ENCODE measurements around the gene RFX1. TPM values are rescaled to one million over a fixed set of nuclear protein-coding genes. Genes with fewer than 3 reads are reported as not detected.

RFX1 gene
- total RNA-seq, 2 experiments from 2014 or later, result 16.0 to 17.8 TPM

DNA sequence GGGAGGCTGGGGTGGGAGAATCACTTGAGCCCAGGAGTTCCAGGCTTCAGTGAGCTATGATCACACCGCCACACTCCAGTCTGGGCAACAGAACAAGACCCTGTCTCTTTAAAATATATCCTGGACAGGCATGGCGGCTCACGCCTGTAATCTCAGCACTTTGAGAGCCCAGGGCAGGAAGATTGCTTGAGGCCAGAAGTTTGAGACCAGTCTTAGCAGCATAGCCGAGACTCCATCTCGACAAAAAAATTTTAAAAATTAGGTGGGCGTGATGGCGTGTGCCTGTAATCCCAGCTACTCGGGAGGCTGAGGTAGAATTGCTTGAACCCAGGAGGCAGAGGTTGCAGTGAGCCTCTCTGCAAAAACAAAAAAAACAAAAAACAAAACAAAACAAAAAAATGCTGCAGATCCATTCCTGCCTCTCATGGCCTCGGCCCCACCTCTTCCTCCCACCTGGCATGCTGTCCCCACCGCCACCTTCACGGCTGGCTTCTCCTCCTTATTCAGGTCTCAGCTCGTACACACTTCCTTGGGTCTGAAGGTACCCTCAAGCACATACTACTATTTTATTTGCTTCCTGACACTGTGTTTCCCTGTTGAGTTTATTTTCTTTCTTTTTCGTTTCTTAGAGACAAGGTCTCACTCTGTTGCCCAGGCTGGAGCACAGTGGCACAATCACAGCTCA, 5.3 kb downstream of the RFX1 start:
- H3K4me3 Mint-ChIP-seq, result no peak overlapping the region
- no peak for DNase-seq
- CTCF ChIA-PET, result no interaction called here
- no peak for ATAC-seq
- H3K36me3 Mint-ChIP-seq, result peaks cover 22% of the 10 kb centered on the region
- H3K9me3 Mint-ChIP-seq (ENCODE audit: low read depth), result peaks cover 2% of the 10 kb centered on the region
- H3K27ac Mint-ChIP-seq, result peak overlapping the region; percentile 12
- H3K4me1 Mint-ChIP-seq, result peaks cover 39% of the 10 kb centered on the region
- H3K27me3 Mint-ChIP-seq, result no peaks in the 10 kb centered on the region

DNA sequence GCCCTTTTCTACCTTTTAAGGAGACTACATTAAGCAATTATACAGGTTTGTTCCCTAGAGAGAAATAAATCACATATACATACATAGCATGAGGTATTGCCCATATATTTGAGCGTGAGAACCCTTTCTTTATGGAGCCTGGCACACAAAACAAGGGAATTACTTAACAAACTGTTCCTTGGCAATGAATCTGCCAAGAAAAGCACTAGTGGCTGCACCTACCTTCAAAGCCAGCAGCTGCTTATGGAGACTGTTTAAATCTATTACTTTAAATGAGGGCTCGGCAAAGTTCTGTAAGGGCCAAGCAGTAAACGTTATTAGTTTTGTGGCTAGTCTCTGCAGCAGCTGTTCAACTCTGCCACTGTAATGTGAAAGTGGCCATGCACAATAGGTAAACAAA, 7.0 kb downstream of the RFX1 start:
- Mint-ChIP-seq H3K4me3 (no peak overlapping the region), H3K9me3 (ENCODE audit: low read depth) (peaks cover 2% of the 10 kb centered on the region), H3K36me3 (peaks cover 22% of the 10 kb centered on the region), H3K4me1 (peaks cover 28% of the 10 kb centered on the region), H3K27ac (no peak overlapping the region), H3K27me3 (no peaks in the 10 kb centered on the region)
- ATAC-seq (no peak), DNase-seq (no peak)
- CTCF ChIA-PET, result no interaction called here

DNA sequence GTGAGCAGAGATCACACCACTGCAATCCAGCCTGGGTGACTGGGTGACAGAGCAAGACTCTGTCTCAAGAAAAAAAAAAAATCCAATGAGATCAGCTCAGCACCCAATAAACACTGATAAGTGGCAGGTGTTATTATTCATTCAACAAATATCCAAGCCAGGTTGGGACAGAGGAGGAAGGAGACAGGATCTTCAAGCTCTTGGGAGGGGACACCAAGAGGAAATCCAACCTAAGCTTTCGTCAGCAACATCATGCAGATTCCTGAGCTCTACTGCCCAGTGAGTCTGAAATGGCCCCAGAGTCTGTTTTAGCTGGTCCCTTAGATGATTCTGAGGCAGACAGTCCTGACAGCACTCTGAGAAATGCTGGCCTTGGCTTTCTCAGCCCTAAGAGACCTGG, 7.7 kb downstream of the RFX1 start:
- Mint-ChIP-seq H3K27ac (no peak overlapping the region), H3K36me3 (peaks cover 22% of the 10 kb centered on the region)

DNA sequence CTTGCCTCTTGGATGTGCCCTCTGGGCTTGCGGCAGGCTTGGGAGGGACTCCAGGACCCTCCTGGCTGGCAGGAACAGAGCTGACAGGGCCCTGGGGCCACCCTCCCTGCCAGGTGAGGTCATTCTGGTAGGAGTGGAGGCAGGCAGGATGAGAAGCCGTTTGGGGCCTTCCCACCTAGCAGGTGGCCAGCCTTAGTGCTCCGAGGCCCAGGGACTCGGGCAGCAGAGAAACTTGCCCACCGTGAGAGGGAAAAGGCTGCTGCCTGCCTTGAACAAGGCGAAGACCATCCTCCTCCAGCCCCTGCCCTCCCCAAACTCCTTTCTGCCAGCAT, 8.5 kb downstream of the RFX1 start:
- peaks cover 20% of the 10 kb centered on the region for H3K4me1 Mint-ChIP-seq
- DNase-seq, result no peak

More for the DNA sequence above, 7.7 kb downstream of the RFX1 start:
- Mint-ChIP-seq H3K9me3 (ENCODE audit: low read depth) (peaks cover 2% of the 10 kb centered on the region), H3K4me3 (no peak overlapping the region), H3K4me1 (peaks cover 29% of the 10 kb centered on the region), H3K27me3 (no peaks in the 10 kb centered on the region)
- CTCF ChIA-PET, result no interaction called here
- DNase-seq (no peak), ATAC-seq (no peak)

DNA sequence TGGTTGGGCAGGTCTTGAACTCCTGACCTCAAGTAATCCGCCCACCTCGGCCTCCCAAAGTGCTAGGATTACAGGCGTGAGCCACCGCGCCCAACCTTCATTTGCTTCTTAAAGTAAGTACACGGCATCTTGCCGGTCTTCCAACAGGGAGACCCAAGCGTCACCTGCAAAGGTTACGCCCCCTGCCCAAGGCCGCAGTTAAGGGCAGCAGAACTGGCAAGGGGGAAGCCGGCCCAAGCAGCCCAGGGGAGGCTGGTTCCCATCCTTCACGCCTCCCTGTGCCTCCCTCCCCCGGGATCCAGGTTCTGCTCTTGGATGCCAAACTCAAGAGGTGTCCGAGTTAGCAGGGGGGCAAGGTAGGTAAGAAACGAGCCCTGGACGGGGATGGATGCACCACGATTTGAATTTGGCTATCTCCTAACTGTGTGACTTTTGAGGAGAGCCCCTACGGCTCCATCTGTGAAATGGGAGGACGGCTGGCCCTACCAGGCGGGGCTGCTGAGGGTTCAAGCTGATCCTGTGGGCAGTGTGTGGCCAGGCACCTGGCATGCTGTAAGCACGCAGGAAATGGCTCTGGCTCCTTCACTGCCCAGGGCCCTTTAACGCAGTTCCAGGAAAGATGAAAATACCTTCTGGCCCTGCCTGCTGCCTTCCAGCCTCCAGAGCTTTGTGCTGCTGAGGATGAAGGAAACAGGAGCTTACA, 9.0 kb downstream of the RFX1 start:
- ATAC-seq (no peak), DNase-seq (no peak)
- no peaks in the 10 kb centered on the region for H3K27me3 Mint-ChIP-seq
- H3K36me3 Mint-ChIP-seq, result peaks cover 22% of the 10 kb centered on the region
- H3K4me3 Mint-ChIP-seq, result no peak overlapping the region
- H3K4me1 Mint-ChIP-seq, result peaks cover 18% of the 10 kb centered on the region
- CTCF ChIA-PET, result interaction anchor here (0.9 to 1.4 kb wide), 2 partner anchors 9 to 22 kb away, joined by 3 read pairs; no protein-coding TSS in a partner anchor
- H3K9me3 Mint-ChIP-seq (ENCODE audit: low read depth), result peaks cover 2% of the 10 kb centered on the region
- no peak overlapping the region for H3K27ac Mint-ChIP-seq

More for the DNA sequence above, 8.5 kb downstream of the RFX1 start:
- peaks cover 2% of the 10 kb centered on the region for H3K9me3 Mint-ChIP-seq (ENCODE audit: low read depth)
- no peaks in the 10 kb centered on the region for H3K27me3 Mint-ChIP-seq
- CTCF ChIA-PET, result interaction anchor here (0.9 to 1.4 kb wide), 2 partner anchors 10 to 22 kb away, joined by 3 read pairs; no protein-coding TSS in a partner anchor
- no peak overlapping the region for H3K27ac Mint-ChIP-seq
- ATAC-seq, result no peak
- H3K4me3 Mint-ChIP-seq, result no peak overlapping the region
- peaks cover 22% of the 10 kb centered on the region for H3K36me3 Mint-ChIP-seq

DNA sequence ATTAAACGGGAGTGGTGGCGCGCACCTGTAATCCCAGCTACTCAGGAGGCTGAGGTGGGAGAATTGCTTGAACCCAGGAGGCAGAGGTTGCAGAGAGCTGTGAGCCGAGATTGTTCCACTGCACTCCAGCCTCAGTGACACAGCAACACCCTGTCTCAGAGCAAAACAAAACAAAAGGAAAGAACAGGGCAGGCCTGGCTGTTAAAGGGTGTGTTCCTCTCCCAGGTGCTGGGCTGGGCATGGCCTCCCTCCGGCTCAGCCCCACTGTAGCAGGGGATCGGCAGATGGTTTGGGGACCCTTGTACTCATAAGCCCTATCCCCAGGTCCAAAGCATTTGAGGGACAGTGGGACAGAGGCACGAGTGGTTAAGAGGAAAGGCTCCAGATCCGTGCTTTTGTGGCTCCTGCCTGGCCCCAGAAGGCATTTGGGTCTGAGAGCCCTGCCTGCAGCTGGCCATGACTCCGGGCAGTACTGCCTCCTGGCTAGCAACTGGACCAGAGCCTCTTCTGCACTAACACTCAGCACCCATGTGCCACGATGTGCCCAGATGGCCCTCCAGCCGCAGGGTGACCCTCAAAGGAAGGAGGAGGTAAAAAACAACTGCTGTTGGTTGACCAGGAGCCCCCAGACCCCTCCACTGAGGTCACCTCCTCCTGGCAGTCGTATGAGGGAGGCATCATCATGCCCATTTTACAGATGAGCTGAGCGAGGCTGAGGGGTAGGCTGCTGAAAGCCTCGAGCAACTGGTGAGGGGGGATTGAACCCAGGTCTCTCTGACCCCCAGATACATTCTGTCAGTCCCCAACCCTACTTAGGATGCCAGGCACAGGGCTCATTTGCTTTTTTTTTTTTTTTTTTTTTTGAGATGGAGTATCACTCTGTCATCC, 10.0 kb downstream of the RFX1 start:
- CTCF ChIA-PET, result interaction anchor here (0.9 to 1.4 kb wide), 2 partner anchors 10 to 23 kb away, joined by 3 read pairs; no protein-coding TSS in a partner anchor
- no peak for DNase-seq
- H3K4me1 Mint-ChIP-seq, result peaks cover 12% of the 10 kb centered on the region
- no peak for ATAC-seq
- H3K9me3 Mint-ChIP-seq (ENCODE audit: low read depth), result peaks cover 2% of the 10 kb centered on the region
- H3K27me3 Mint-ChIP-seq, result no peaks in the 10 kb centered on the region
- H3K27ac Mint-ChIP-seq, result no peak overlapping the region
- H3K4me3 Mint-ChIP-seq, result no peak overlapping the region
- peaks cover 21% of the 10 kb centered on the region for H3K36me3 Mint-ChIP-seq

DNA sequence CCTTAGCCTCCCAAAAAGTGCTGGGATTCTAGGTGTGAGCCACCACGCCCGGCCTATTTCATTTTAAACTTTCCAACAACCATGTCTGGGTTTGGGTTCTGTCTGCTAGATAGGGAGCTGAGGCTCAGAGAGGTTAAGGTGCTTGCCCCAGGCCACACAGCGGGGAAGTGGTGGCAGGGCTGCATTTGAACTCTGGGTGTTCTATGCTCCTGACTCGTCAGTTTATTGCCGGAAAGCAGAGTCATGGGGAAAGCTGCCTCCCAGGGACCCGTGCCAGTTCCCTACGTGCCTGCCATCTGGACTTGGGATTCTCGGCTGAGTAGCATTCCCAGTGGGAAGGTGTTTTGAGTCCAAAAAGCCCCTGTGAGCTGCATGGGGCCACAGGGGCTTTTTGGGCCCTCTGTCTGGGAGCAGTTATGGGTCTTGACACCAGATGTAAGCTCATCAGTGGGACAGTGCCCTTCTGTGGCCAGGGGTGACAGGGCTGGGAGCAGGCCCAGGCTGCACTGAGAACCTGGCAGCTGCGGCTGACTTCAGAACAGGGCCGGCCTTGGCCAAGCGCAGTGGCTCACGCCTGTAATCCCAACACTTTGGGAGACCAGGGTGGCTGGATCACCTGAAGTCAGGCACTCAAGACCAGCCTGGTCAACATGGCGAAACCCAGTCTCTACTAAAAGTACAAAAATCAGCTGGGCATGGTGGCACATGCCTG, 10.9 kb downstream of the RFX1 start:
- peaks cover 15% of the 10 kb centered on the region for H3K36me3 Mint-ChIP-seq
- no peak overlapping the region for H3K4me3 Mint-ChIP-seq
- no peak overlapping the region for H3K27ac Mint-ChIP-seq
- peaks cover 2% of the 10 kb centered on the region for H3K9me3 Mint-ChIP-seq (ENCODE audit: low read depth)
- ATAC-seq, result no peak
- no peaks in the 10 kb centered on the region for H3K27me3 Mint-ChIP-seq
- H3K4me1 Mint-ChIP-seq, result peaks cover 9% of the 10 kb centered on the region
- no peak for DNase-seq
- CTCF ChIA-PET, result interaction anchor here (0.8 to 0.9 kb wide), 2 partner anchors 9 to 52 kb away, joined by 3 to 4 read pairs; no protein-coding TSS in a partner anchor

DNA sequence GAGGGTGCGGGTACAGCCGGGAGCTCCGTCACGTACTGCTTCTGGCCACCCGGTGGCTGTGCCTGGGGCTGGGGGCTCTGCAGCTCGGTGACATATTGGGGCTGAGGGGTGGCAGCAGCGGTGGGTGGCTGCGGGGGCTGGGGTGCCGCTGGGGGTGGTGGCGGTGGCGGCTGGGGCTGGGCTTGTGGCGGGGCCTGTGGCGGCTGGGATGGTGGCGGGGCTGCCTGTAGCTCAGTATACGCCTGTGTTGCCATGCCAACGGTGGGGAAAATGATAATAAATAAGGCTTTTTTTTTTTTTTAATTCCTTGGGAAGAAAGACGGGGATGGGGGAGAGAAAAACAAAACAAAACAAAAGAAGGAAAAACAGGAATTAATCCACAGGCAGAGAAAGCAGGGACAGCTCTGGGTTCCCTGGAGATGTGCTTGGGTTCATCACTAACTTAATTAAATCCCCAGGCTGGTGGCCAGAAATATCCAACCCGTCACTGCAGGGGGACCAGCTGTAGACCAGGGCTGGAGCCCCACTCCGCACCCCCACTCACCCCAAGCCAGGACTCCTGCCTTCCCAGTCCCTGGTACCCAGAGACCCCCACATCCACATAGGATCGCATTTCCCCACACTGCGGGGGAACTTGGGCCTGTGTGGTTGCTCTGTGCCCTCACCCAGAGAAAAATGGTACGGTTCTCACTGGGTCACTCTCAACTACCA, 12.4 kb downstream of the RFX1 start:
- no peak overlapping the region for H3K4me3 Mint-ChIP-seq
- H3K9me3 Mint-ChIP-seq (ENCODE audit: low read depth), result no peaks in the 10 kb centered on the region
- H3K27me3 Mint-ChIP-seq, result no peaks in the 10 kb centered on the region
- H3K27ac Mint-ChIP-seq, result peak overlapping the region; percentile 46
- peaks cover 22% of the 10 kb centered on the region for H3K4me1 Mint-ChIP-seq
- CTCF ChIA-PET, result interaction anchor here (0.8 to 1.6 kb wide), 3 partner anchors 13 to 113 kb away, joined by 3 to 4 read pairs (median 3); no protein-coding TSS in a partner anchor
- DNase-seq (no peak), ATAC-seq (peak; percentile 28)
- H3K36me3 Mint-ChIP-seq, result peaks cover 8% of the 10 kb centered on the region

DNA sequence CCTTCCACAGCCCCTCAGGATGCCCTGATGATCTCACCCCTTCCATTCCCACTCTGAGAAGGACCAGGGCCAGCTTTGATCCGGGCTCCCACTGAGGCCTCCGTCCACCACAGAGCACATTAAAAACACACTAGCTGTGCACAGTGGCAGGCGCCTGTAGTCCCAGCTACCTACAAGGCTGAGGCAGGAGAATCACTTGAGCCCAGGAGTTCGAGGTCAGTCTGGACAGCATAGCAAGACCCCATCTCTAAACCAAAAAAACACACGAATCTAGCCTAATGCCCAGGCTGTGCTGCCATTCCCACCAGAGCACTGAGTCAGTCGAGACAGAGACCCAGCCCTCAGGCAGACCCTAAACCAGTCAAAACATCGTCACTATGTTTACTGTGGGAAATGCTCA, 14.1 kb downstream of the RFX1 start:
- H3K27ac Mint-ChIP-seq, result no peak overlapping the region
- ATAC-seq, result no peak
- H3K9me3 Mint-ChIP-seq (ENCODE audit: low read depth), result no peaks in the 10 kb centered on the region
- peaks cover 4% of the 10 kb centered on the region for H3K36me3 Mint-ChIP-seq
- H3K4me1 Mint-ChIP-seq, result peaks cover 37% of the 10 kb centered on the region
- CTCF ChIA-PET, result interaction anchor here (1.4 to 1.6 kb wide), 2 partner anchors 81 to 111 kb away, joined by 3 read pairs; no protein-coding TSS in a partner anchor
- no peaks in the 10 kb centered on the region for H3K27me3 Mint-ChIP-seq
- H3K4me3 Mint-ChIP-seq, result no peak overlapping the region
- no peak for DNase-seq

DNA sequence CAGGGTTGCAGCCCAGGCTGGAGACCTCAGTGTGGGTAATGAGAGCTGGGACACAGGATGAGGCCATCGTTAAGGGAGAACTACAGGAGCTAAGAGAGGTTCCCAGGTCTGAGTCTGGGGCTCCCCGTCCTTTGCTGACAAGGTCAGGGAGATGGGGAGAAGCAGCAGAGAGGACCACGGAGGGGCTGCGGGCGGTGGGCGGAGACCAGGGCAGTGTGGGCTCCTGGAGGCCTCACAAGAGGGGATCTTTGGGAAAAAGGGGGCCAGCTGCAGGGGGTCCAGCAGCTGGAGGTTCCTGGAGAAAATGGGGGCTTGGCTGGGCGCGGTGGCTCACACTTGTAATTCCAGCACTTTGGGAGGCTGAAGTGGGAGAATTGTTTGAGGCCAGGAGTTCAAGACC, 16.0 kb downstream of the RFX1 start:
- CTCF ChIA-PET, result no interaction called here
- DNase-seq, result no peak
- Mint-ChIP-seq H3K36me3 (peaks cover 4% of the 10 kb centered on the region), H3K27me3 (no peaks in the 10 kb centered on the region), H3K4me1 (peaks cover 56% of the 10 kb centered on the region), H3K9me3 (ENCODE audit: low read depth) (no peaks in the 10 kb centered on the region), H3K27ac (peak overlapping the region; percentile 69), H3K4me3 (no peak overlapping the region)
- ATAC-seq, result no peak

DNA sequence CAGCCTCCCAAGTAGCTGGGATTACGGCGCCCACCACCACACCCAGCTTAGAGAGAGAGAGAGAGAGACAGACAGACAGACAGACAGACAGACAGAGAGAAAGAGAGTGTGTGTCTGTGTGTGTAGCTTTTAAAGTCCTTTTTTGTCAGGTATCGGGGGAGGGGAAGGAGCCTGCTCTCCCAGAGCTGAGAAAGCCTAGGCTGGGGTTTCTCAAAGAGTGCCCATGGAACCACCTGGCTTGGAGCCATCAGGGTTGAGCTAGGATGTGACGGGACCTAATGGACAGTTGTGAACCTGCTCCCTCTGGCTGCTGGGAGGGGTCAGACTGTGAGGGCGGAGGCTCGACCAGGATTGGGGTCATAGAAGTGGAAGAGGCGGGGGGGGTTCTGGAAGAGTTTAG, 16.6 kb downstream of the RFX1 start:
- Mint-ChIP-seq H3K27ac (peak overlapping the region; percentile 69), H3K27me3 (no peaks in the 10 kb centered on the region), H3K9me3 (ENCODE audit: low read depth) (no peaks in the 10 kb centered on the region), H3K36me3 (peaks cover 4% of the 10 kb centered on the region), H3K4me3 (no peak overlapping the region), H3K4me1 (peaks cover 60% of the 10 kb centered on the region)
- CTCF ChIA-PET, result no interaction called here
- DNase-seq, result no peak
- ATAC-seq, result no peak

DNA sequence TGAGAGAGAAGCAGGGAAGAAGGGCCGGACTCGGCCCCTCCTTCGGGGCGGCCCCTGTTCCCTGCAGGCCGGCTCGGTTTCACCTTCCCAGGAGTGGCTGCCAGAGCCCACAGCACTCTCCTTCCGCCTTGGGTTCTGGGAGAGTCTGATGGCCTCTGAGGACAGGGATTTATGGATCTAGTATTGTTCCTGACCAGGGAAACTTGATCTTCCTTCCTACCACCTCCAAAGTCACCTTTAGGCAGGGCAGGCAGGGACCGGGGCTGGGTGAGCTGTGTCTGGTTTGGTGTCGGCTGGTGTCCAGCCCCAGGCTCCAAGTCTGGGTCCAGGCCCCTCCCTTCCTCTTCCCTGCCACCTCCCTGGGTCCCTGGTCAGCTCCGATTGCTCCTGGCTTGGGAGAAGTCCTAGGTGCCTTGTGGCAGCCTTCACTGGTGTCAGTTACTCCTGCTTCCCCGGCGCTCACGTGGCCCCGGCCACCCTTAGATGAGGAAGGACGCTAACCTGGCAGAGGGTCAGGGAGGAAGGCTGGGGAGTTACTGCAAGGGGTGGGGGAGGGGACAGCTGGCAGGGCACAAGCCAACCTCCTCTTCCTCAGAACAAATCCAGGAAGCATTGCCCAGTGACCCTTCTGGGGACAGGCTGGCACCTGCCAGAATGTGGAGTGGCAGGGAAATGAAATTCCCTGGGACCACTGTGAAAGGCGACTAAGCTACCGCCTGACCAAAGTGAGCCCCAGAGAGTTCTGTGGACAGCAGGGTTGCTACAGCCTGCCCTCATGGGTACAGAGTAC, 18.8 kb downstream of the RFX1 start:
- Mint-ChIP-seq H3K27ac (peak overlapping the region; percentile 95), H3K4me1 (peaks cover 68% of the 10 kb centered on the region), H3K9me3 (ENCODE audit: low read depth) (no peaks in the 10 kb centered on the region), H3K36me3 (peaks cover 4% of the 10 kb centered on the region), H3K4me3 (peak overlapping the region; percentile 29), H3K27me3 (no peaks in the 10 kb centered on the region)
- no peak for DNase-seq
- no peak for ATAC-seq
- CTCF ChIA-PET, result interaction anchor here (0.6 to 1.7 kb wide), 7 partner anchors 8 to 431 kb away, joined by 3 to 9 read pairs (median 3); no protein-coding TSS in a partner anchor
